A549 (cell line): ENCODE measurements around the gene SEPTIN12. TPM values are rescaled to one million over a fixed set of nuclear protein-coding genes. Genes with fewer than 3 reads are reported as not detected.

Source experiments
- ATAC-seq, 2 experiments: fragments of 200-7000 bp in 1 of 2; fragments of >200 bp in 1 of 2; cut with Nextera tagmentation in 1 of 2; cut with Tn5 transposase in 1 of 2; 3 replicates each; pipeline versions ENCODE4 v1.8.0 to v1.9.1; 2018 to 2020; ENCODE audit warnings: mild to moderate bottlenecking in 1 of 2, moderate library complexity in 1 of 2
- CTCF ChIA-PET: fragments of 300-600 bp; sonication (Branson Sonifier 250); formaldehyde crosslinking; extraction: SDS; loops from one replicate; lab custom pipeline; 2021; ENCODE audit warnings: antibody characterized with exemption, inconsistent platforms; lab: Yijun Ruan, JAX
- POLR2A ChIA-PET: fragments of 350-600 bp; formaldehyde crosslinking; extraction: SDS; loops from one replicate; lab custom pipeline; 2021; ENCODE audit warnings: antibody characterized with exemption, inconsistent platforms; lab: Yijun Ruan, JAX
- DNase-seq, 2 experiments: peaks; one replicate each; pipeline versions ENCODE4 v3.0.0 to v3.0.0-alpha.2; 2011 to 2016; ENCODE audit warnings: low read depth in 1 of 2, low spot score in 1 of 2
- FAIRE-seq: peaks from 2 replicates; lab custom pipeline; 2011; peaks lifted over from hg19 to GRCh38; lab: Jason Lieb, UNC
- H3K27ac ChIP-seq, 2 experiments: fragments of >200 bp; sonication (Bioruptor Twin); formaldehyde crosslinking; 3 replicates each; pipeline ENCODE4 v1.5.1; 2016 to 2017
- H3K4me1 ChIP-seq: fragments of >200 bp; sonication (Bioruptor Twin); formaldehyde crosslinking; 3 replicates; pipeline ENCODE4 v1.6.1; 2016
- H3K4me2 ChIP-seq: fragments of >200 bp; sonication (Bioruptor Twin); formaldehyde crosslinking; 3 replicates; pipeline ENCODE4 v1.6.1; 2016
- H3K4me3 ChIP-seq: fragments of >200 bp; sonication (Bioruptor Twin); formaldehyde crosslinking; 3 replicates; pipeline ENCODE4 v1.5.1; 2016
- H3K9me3 ChIP-seq: fragments of >200 bp; sonication (Bioruptor Twin); formaldehyde crosslinking; 3 replicates; pipeline ENCODE4 v1.6.1; 2016
- BHLHE40 ChIP-seq: IDR thresholded peaks from 2 replicates; pipeline ENCODE4 v1.6.1; 2012; ENCODE audit warnings: low read depth, low read length, inconsistent platforms
- CBX2 ChIP-seq: fragments of 200-600 bp; sonication (generic); IDR thresholded peaks from 2 replicates; pipeline ENCODE4 v1.6.1; 2016; ENCODE audit warnings: low read depth, mild to moderate bottlenecking, borderline replicate concordance
- CBX8 ChIP-seq: fragments of 200-600 bp; sonication (generic); IDR thresholded peaks from 2 replicates; pipeline ENCODE4 v1.6.1; 2016
- CHD4 ChIP-seq: fragments of 200-600 bp; sonication (generic); IDR thresholded peaks from 2 replicates; pipeline ENCODE4 v1.6.1; 2016; ENCODE audit warnings: antibody characterized with exemption, mild to moderate bottlenecking, borderline replicate concordance
- GATA3 ChIP-seq: IDR thresholded peaks from 2 replicates; pipeline ENCODE4 v1.6.1; 2012; ENCODE audit warnings: borderline replicate concordance
- HDAC2 ChIP-seq: fragments of 200-600 bp; sonication (generic); IDR thresholded peaks from 2 replicates; pipeline ENCODE4 v1.6.1; 2016
- HEYL ChIP-seq: fragments of 250-450 bp; sonication (Bioruptor Pico); IDR thresholded peaks from 2 replicates; pipeline ENCODE4 v1.8.0; 2021; ENCODE audit warnings: mild to moderate bottlenecking, moderate library complexity
- HOXA7 ChIP-seq: fragments of 250-450 bp; sonication (Bioruptor Pico); IDR thresholded peaks from 2 replicates; pipeline ENCODE4 v1.5.0; 2020; ENCODE audit warnings: mild to moderate bottlenecking, moderate library complexity
- HOXB13 ChIP-seq: fragments of 250-450 bp; sonication (Bioruptor Pico); IDR thresholded peaks from 2 replicates; pipeline ENCODE4 v1.5.0; 2020; ENCODE audit warnings: low read depth, mild to moderate bottlenecking, moderate library complexity
- KDM1A ChIP-seq: fragments of 200-600 bp; sonication (generic); IDR thresholded peaks from 2 replicates; pipeline ENCODE4 v1.6.1; 2016; ENCODE audit warnings: low read depth, mild to moderate bottlenecking
- KDM5A ChIP-seq: fragments of 200-600 bp; sonication (generic); IDR thresholded peaks from 2 replicates; pipeline ENCODE4 v1.6.1; 2016; ENCODE audit warnings: antibody characterized with exemption, mild to moderate bottlenecking
- MAFK ChIP-seq: fragments of 450-650 bp; IDR thresholded peaks from 2 replicates; pipeline ENCODE4 v1.6.1; 2014; ENCODE audit not compliant: partially characterized antibody
- NFE2L2 ChIP-seq: fragments of 150-350 bp; conservative IDR thresholded peaks from 2 replicates; pipeline ENCODE4 v1.6.1; 2014; ENCODE audit warnings: low read length
- POLR2AphosphoS2 ChIP-seq: conservative IDR thresholded peaks from 2 replicates; pipeline ENCODE4 v1.6.1; 2012; ENCODE audit warnings: low read length, improper control_type of control experiment, inconsistent platforms
- RAD21 ChIP-seq, 2 experiments: fragments of >200 bp in 1 of 2; sonication (Bioruptor Twin) in 1 of 2; formaldehyde crosslinking in 1 of 2; IDR thresholded peaks in 1 of 2; conservative IDR thresholded peaks in 1 of 2; 2 replicates in 1 of 2; 3 replicates in 1 of 2; pipeline ENCODE4 v1.6.1; 2012 to 2018; ENCODE audit warnings: inconsistent platforms in 1 of 2
- RCOR1 ChIP-seq: fragments of 150-350 bp; IDR thresholded peaks from 2 replicates; pipeline ENCODE4 v1.6.1; 2014; ENCODE audit warnings: antibody characterized with exemption, low read length, low read depth
- RFX5 ChIP-seq: fragments of 450-650 bp; IDR thresholded peaks from 2 replicates; pipeline ENCODE4 v1.7.1; 2014; ENCODE audit warnings: antibody characterized with exemption, mild to moderate bottlenecking, moderate library complexity
- SMC3 ChIP-seq: fragments of >200 bp; sonication (Bioruptor Twin); formaldehyde crosslinking; IDR thresholded peaks from 3 replicates; pipeline ENCODE4 v1.6.1; 2018; ENCODE audit warnings: inconsistent platforms
- SREBF2 ChIP-seq: fragments of 450-650 bp; IDR thresholded peaks from 2 replicates; pipeline ENCODE4 v1.6.1; 2014; ENCODE audit warnings: mild to moderate bottlenecking, moderate library complexity
- ZC3H11A ChIP-seq: fragments of 450-650 bp; IDR thresholded peaks from 2 replicates; pipeline ENCODE4 v1.6.1; 2014; ENCODE audit warnings: antibody characterized with exemption, mild to moderate bottlenecking
- ZFP36 ChIP-seq: fragments of 450-650 bp; IDR thresholded peaks from 2 replicates; pipeline ENCODE4 v1.6.1; 2014; ENCODE audit warnings: borderline replicate concordance; ENCODE audit not compliant: partially characterized antibody
- ZSCAN20 ChIP-seq: fragments of 250-450 bp; sonication (Bioruptor Pico); IDR thresholded peaks from 2 replicates; pipeline ENCODE4 v1.8.0; 2022; ENCODE audit warnings: mild to moderate bottlenecking, moderate library complexity
- WGBS: methylation state at CpG from one replicate; pipeline ENCODE4 v1.1.6; 2017; ENCODE audit errors: missing lambda C conversion rate; 5-methylcytosine and 5-hydroxymethylcytosine counted together
- polyA plus RNA-seq, 4 experiments: library from polyadenylated mRNA; depleted of rRNA in 3 of 4; stranded (reverse); fragments of >200 nt; fragmentation: RNase III in 1 of 4; extraction: RNeasy Plus Mini Kit Qiagen cat#74134 plus additional on column Dnase treatment in 1 of 4; gene quantifications; 2 replicates in 3 of 4; 3 replicates in 1 of 4; pipeline ENCODE4 v1.2.3, GENCODE V29; 2011 to 2017
- TF ChIP-seq, protein P1 (sequence below): fragments of >200 bp; sonication (Bioruptor Twin); formaldehyde crosslinking; IDR thresholded peaks from 3 replicates; pipeline ENCODE4 v1.6.1; 2016
- TF ChIP-seq, protein P2 (sequence below): fragments of 450-650 bp; IDR thresholded peaks from 2 replicates; pipeline ENCODE4 v1.6.1; 2014; ENCODE audit warnings: antibody characterized with exemption
- TF ChIP-seq, protein P3 (sequence below): IDR thresholded peaks from 2 replicates; pipeline ENCODE4 v1.6.1; 2012; ENCODE audit warnings: low read depth, borderline replicate concordance
- TF ChIP-seq, protein P4 (sequence below): fragments of 200-600 bp; sonication (generic); IDR thresholded peaks from 2 replicates; pipeline ENCODE4 v1.6.1; 2016; ENCODE audit warnings: antibody characterized with exemption, mild to moderate bottlenecking, moderate library complexity
- TF ChIP-seq, protein P5 (sequence below): IDR thresholded peaks from 2 replicates; pipeline ENCODE4 v1.6.1; 2012

Gene SEPTIN12
- polyA plus RNA-seq, 2 of the 4 experiments (the other 2 are of a cell fraction): 0.14 TPM; not detected in 1

DNA sequence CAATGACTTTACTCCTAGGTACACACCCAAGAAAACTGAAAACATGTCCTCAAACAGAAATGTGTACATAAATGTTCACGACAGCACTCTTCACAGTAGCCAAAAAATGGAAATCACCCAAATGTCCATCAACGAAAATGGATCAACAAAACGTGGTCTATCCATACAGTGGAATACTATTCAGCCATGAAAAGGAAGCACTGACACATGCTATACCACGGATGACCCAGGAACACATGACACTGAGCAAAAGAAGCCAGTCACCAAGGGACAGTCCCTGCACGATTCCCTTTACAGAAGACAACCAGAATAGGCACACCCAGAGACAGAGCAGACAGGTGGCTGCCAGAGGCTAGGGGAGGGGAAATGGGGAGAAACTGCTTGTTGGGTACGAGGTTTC lies 32.5 kb downstream of the SEPTIN12 start:
- no peak for FAIRE-seq
- WGBS: 89% methylated on average over 6 of the region's 6 CpGs

DNA sequence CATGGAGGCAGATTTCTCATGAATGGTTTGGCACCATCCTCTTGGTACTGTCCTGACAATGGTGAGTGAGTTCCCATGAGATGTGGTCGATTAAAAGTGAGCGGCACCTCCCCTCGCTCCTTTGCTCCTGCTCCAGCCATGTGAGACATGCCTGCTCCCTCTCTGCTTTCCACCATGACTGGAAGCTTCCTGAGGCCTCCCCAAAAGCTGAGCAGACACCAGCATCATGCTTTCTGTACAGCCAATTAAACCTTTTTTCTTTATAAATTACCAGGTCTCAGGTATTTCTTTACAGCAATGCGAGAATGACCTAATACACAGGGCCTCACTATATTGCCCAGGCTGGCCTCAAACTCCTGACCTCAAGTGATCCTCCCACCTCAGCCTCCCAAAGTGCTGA lies 33.3 kb downstream of the SEPTIN12 start:
- no peak overlapping the region for H3K4me2 ChIP-seq
- H3K9me3 ChIP-seq: peaks cover 2% of the 10 kb centered on the region; the same call in 1 of the 3 replicates
- WGBS: 97% methylated on average over 4 of the region's 4 CpGs
- DNase-seq (no peak), FAIRE-seq (no peak), ATAC-seq (no peak)
- no peak overlapping the region for H3K27ac ChIP-seq
- ChIA-PET POLR2A (no interaction called here), CTCF (no interaction called here)
- H3K4me1 ChIP-seq: no peaks in the 10 kb centered on the region
- no peak overlapping the region for H3K4me3 ChIP-seq
- TF ChIP-seq RFX5 (no peak), ZFP36 (no peak), GATA3 (no peak), KDM1A (no peak), SREBF2 (no peak), NFE2L2 (no peak), RCOR1 (no peak)
- TF ChIP-seq, protein P1, sequence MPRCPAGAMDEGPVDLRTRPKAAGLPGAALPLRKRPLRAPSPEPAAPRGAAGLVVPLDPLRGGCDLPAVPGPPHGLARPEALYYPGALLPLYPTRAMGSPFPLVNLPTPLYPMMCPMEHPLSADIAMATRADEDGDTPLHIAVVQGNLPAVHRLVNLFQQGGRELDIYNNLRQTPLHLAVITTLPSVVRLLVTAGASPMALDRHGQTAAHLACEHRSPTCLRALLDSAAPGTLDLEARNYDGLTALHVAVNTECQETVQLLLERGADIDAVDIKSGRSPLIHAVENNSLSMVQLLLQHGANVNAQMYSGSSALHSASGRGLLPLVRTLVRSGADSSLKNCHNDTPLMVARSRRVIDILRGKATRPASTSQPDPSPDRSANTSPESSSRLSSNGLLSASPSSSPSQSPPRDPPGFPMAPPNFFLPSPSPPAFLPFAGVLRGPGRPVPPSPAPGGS: no peak

More for the DNA sequence above, 32.5 kb downstream of the SEPTIN12 start:
- TF ChIP-seq SREBF2 (no peak), SMC3 (no peak), CHD4 (0 out of 2 replicates have a peak, but pooled peaks have one; percentile 61), POLR2AphosphoS2 (no peak), CBX2 (no peak), GATA3 (no peak), HEYL (CRISPR knock-in tag) (no peak), RAD21 (conservative IDR thresholded peaks at IDR 0.05 in 1 of 2, IDR thresholded peaks at IDR 0.05 in 1 of 2) (no peak), KDM5A (no peak), ZSCAN20 (CRISPR knock-in tag) (no peak), HDAC2 (peak; percentile 63; the same call in 1 of the 2 replicates), HOXB13 (no peak), KDM1A (0 out of 2 replicates have a peak, but pooled peaks have one; percentile 57)
- TF ChIP-seq, protein P2, sequence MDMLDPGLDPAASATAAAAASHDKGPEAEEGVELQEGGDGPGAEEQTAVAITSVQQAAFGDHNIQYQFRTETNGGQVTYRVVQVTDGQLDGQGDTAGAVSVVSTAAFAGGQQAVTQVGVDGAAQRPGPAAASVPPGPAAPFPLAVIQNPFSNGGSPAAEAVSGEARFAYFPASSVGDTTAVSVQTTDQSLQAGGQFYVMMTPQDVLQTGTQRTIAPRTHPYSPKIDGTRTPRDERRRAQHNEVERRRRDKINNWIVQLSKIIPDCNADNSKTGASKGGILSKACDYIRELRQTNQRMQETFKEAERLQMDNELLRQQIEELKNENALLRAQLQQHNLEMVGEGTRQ: no peak
- TF ChIP-seq, protein P1: no peak
- TF ChIP-seq, protein P3, sequence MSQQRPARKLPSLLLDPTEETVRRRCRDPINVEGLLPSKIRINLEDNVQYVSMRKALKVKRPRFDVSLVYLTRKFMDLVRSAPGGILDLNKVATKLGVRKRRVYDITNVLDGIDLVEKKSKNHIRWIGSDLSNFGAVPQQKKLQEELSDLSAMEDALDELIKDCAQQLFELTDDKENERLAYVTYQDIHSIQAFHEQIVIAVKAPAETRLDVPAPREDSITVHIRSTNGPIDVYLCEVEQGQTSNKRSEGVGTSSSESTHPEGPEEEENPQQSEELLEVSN: no peak
- no peak overlapping the region for H3K27ac ChIP-seq
- no peaks in the 10 kb centered on the region for H3K4me1 ChIP-seq
- no peak overlapping the region for H3K4me3 ChIP-seq
- peaks cover 2% of the 10 kb centered on the region; the same call in 1 of the 3 replicates for H3K9me3 ChIP-seq
- ChIA-PET POLR2A (no interaction called here), CTCF (interaction anchor here (1.0 kb wide), 1 partner anchor 8 kb away, joined by 3 read pairs; no protein-coding TSS in a partner anchor)
- H3K4me2 ChIP-seq: no peak overlapping the region
- no peak for ATAC-seq
- DNase-seq: no peak

DNA sequence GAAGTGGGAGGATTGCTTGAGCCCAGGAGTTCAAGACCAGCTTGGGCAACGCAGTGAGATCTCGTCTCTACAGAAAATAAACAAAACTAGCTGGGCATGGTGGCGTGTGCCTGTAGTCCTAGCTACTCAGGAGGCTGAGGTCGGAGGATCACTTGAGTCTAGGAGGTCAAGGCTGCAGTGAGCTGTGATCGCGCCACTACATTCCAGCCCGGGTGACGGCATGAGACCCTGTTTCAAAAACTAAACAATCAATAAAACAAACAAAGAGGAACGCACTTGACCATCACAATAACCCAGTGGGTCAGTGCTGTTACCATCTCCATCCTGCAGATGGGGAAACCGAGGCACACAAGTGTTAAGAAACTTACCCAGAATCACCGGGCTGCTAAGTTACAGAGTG lies 34.9 kb downstream of the SEPTIN12 start:
- Histone ChIP-seq H3K4me2 (no peak overlapping the region), H3K4me1 (no peaks in the 10 kb centered on the region), H3K4me3 (no peak overlapping the region), H3K9me3 (peaks cover 2% of the 10 kb centered on the region; the same call in 1 of the 3 replicates), H3K27ac (no peak overlapping the region)
- CTCF ChIA-PET: no interaction called here
- no peak for ATAC-seq
- 90% methylated on average over 11 of the region's 11 CpGs for WGBS
- POLR2A ChIA-PET: no interaction called here
- FAIRE-seq: no peak
- no peak for DNase-seq
- TF ChIP-seq RCOR1 (no peak), NFE2L2 (no peak), CBX8 (no peak), MAFK (no peak), KDM1A (no peak), HOXA7 (CRISPR knock-in tag) (no peak), GATA3 (no peak), BHLHE40 (no peak), ZC3H11A (no peak)
- TF ChIP-seq, protein P4, sequence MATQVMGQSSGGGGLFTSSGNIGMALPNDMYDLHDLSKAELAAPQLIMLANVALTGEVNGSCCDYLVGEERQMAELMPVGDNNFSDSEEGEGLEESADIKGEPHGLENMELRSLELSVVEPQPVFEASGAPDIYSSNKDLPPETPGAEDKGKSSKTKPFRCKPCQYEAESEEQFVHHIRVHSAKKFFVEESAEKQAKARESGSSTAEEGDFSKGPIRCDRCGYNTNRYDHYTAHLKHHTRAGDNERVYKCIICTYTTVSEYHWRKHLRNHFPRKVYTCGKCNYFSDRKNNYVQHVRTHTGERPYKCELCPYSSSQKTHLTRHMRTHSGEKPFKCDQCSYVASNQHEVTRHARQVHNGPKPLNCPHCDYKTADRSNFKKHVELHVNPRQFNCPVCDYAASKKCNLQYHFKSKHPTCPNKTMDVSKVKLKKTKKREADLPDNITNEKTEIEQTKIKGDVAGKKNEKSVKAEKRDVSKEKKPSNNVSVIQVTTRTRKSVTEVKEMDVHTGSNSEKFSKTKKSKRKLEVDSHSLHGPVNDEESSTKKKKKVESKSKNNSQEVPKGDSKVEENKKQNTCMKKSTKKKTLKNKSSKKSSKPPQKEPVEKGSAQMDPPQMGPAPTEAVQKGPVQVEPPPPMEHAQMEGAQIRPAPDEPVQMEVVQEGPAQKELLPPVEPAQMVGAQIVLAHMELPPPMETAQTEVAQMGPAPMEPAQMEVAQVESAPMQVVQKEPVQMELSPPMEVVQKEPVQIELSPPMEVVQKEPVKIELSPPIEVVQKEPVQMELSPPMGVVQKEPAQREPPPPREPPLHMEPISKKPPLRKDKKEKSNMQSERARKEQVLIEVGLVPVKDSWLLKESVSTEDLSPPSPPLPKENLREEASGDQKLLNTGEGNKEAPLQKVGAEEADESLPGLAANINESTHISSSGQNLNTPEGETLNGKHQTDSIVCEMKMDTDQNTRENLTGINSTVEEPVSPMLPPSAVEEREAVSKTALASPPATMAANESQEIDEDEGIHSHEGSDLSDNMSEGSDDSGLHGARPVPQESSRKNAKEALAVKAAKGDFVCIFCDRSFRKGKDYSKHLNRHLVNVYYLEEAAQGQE: no peak
- TF ChIP-seq, protein P5, sequence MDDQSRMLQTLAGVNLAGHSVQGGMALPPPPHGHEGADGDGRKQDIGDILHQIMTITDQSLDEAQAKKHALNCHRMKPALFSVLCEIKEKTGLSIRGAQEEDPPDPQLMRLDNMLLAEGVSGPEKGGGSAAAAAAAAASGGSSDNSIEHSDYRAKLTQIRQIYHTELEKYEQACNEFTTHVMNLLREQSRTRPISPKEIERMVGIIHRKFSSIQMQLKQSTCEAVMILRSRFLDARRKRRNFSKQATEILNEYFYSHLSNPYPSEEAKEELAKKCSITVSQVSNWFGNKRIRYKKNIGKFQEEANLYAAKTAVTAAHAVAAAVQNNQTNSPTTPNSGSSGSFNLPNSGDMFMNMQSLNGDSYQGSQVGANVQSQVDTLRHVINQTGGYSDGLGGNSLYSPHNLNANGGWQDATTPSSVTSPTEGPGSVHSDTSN: no peak
